ENCODE data around the gene PPP1R27.

Gene PPP1R27

GRCh38 chr17:81803728-81804558 lies 30.9 kb downstream of the PPP1R27 start, which contains the start of gene GCGR:
GCGR (plus strand) TSS chr17:81804150; CDS start chr17:81809019, 4,869 bp downstream.
- DNase-seq = no peak

- DNase-seq = no peak
Measured at GRCh38 chr17:81802856-81803643, 31.8 kb downstream of the PPP1R27 start.

GRCh38 chr17:81802048-81802758 lies 32.6 kb downstream of the PPP1R27 start:
- DNase-seq = no peak

GRCh38 chr17:81801327-81801726 lies 33.5 kb downstream of the PPP1R27 start:
- no peak for DNase-seq

DNA sequence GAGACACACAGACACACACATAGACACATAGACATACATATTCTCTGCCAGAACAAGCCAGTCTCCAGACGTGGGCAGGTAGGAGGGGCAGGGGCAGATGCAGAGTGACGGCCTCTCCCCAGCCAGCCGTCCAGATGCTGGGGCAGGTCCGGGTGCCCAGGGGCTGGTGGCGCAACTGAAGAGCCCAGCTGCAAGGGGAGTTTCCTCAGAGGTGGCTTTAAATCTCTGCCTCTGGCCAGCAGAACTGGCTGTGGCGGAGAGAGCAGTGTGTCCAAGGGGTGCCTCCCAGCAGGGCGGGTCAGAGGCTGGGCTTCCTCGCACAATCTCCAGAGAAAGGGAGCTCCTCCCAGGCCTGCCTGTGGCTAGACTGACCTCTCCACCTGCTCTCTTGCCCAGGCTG lies 40.3 kb downstream of the PPP1R27 start:
- no peak for DNase-seq

DNA sequence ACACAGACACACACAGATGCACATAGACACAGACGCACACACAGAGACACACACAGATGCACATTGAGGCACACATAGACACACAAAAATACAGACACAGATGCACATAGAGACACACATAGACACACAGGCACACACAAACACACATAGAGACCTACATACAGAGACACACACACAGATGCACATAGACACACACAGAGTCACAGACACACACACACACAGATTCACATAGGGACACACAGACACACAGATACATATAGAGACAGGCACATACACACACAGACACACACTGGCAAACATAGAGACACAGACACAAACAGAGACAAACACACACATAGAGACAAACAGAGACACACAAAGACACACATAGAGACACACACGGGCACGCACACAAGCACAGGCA lies 40.8 kb downstream of the PPP1R27 start:
- no peak for DNase-seq

- no peak for DNase-seq
Measured at GRCh38 chr17:81792675-81793615, 41.9 kb downstream of the PPP1R27 start.

Data from activated gamma-delta T cell (primary cell).